GM12878 (cell line): ENCODE results near the gene RNF148. TPM values are rescaled to one million over a fixed set of nuclear protein-coding genes. Genes with fewer than 3 reads are reported as not detected.

Experiments
- ATAC-seq: fragments of 200-7000 bp; cut with Tn5 transposase; 3 replicates; pipeline ENCODE4 v1.9.1; 2020; ENCODE audit warnings: mild to moderate bottlenecking, moderate library complexity
- BruUV-seq: library from RNA; stranded (reverse); fragments of 400-500 nt; replicated peaks from 2 replicates; lab custom pipeline; 2021; lab: Mats Ljungman, UMichigan
- CTCF ChIA-PET: fragments of 300-600 bp; sonication (Branson Sonifier 250); formaldehyde crosslinking; extraction: SDS; loops from one replicate; lab custom pipeline; 2021; ENCODE audit warnings: inconsistent platforms; lab: Yijun Ruan, JAX
- POLR2A ChIA-PET: fragments of 350-600 bp; formaldehyde crosslinking; extraction: SDS; loops from one replicate; lab custom pipeline; 2021; ENCODE audit warnings: inconsistent platforms; lab: Charles Lee
- RAD21 ChIA-PET: fragments of 300-600 bp; sonication (Branson Sonifier 250); formaldehyde crosslinking; loops from one replicate; lab custom pipeline; 2023; ENCODE audit warnings: antibody characterized with exemption; ENCODE audit not compliant: unreplicated experiment; lab: Charles Lee
- SMC1A ChIA-PET: fragments of 300-600 bp; sonication (Branson Sonifier 250); formaldehyde crosslinking; loops from one replicate; lab custom pipeline; 2023; ENCODE audit not compliant: unreplicated experiment, uncharacterized antibody; lab: Charles Lee
- DNase-seq: peaks from one replicate; pipeline ENCODE4 v3.0.0-alpha.2; 2011; ENCODE audit warnings: low read depth, low spot score
- FAIRE-seq: peaks from 3 replicates; lab custom pipeline; 2011; peaks lifted over from hg19 to GRCh38; lab: Jason Lieb, UNC
- H2AFZ ChIP-seq: 2 replicates; pipeline ENCODE4 v1.6.0; 2011; ENCODE audit warnings: low read depth, low read length, control low read depth; ENCODE audit not compliant: control insufficient read depth
- H3K27ac ChIP-seq: 2 replicates; pipeline ENCODE4 v1.5.1; 2011; ENCODE audit warnings: control low read depth; ENCODE audit not compliant: control insufficient read depth, insufficient read depth
- H3K27me3 ChIP-seq, 2 experiments: replicated peaks in 1 of 2; 2 replicates each; pipeline versions ENCODE4 v1.6.0 to v1.6.1; 2011; ENCODE audit warnings: low read length in 1 of 2; ENCODE audit not compliant: control insufficient read depth in 2 of 2, insufficient read depth in 2 of 2
- H3K36me3 ChIP-seq, 2 experiments: 2 replicates each; pipeline ENCODE4 v1.5.1; 2011; ENCODE audit warnings: low read length in 1 of 2; ENCODE audit not compliant: control insufficient read depth in 2 of 2, insufficient read depth in 2 of 2
- H3K4me1 ChIP-seq: 2 replicates; pipeline ENCODE4 v1.6.1; 2011; ENCODE audit warnings: mild to moderate bottlenecking, low read length, moderate library complexity, mixed read lengths; ENCODE audit not compliant: control insufficient read depth, insufficient read depth
- H3K4me2 ChIP-seq: 2 replicates; pipeline ENCODE4 v1.6.0; 2011; ENCODE audit warnings: control low read depth; ENCODE audit not compliant: control insufficient read depth, insufficient read depth
- H3K4me3 ChIP-seq: fragments of 200-600 bp; sonication (generic); 2 replicates; pipeline ENCODE4 v1.5.1; 2016
- H3K79me2 ChIP-seq: 2 replicates; pipeline ENCODE4 v1.6.0; 2011; ENCODE audit warnings: low read length; ENCODE audit not compliant: control insufficient read depth, insufficient read depth
- H3K9ac ChIP-seq: 2 replicates; pipeline ENCODE4 v1.8.0; 2011; ENCODE audit warnings: low read length, control low read depth, mixed read lengths; ENCODE audit not compliant: control insufficient read depth, insufficient read depth
- H3K9me3 ChIP-seq: replicated peaks from 3 replicates; pipeline ENCODE4 v1.5.1; 2011; ENCODE audit warnings: mild to moderate bottlenecking, low read length; ENCODE audit not compliant: control insufficient read depth, insufficient read depth
- H4K20me1 ChIP-seq: 2 replicates; pipeline ENCODE4 v1.6.0; 2011; ENCODE audit not compliant: control insufficient read depth, insufficient read depth
- BRCA1 ChIP-seq: IDR thresholded peaks from 2 replicates; pipeline ENCODE4 v1.6.1; 2011; ENCODE audit warnings: low read depth, low read length, improper control_type of control experiment
- CBX5 ChIP-seq: sonication (generic); IDR thresholded peaks from 2 replicates; pipeline ENCODE4 v1.6.1; 2016; ENCODE audit warnings: low read depth, moderate library complexity, mild to moderate bottlenecking, inconsistent platforms
- CHD2 ChIP-seq: IDR thresholded peaks from 2 replicates; pipeline ENCODE4 v1.6.1; 2011; ENCODE audit warnings: low read depth, low read length, improper control_type of control experiment, borderline replicate concordance
- E4F1 ChIP-seq: fragments of 450-650 bp; IDR thresholded peaks from 2 replicates; pipeline ENCODE4 v1.6.1; 2018; ENCODE audit warnings: borderline replicate concordance, mild to moderate bottlenecking; ENCODE audit not compliant: partially characterized antibody
- IKZF1 ChIP-seq: fragments of 450-650 bp; conservative IDR thresholded peaks from 2 replicates; pipeline ENCODE4 v1.6.1; 2017; ENCODE audit warnings: antibody characterized with exemption, mild to moderate bottlenecking
- JUND ChIP-seq: IDR thresholded peaks from 2 replicates; pipeline ENCODE4 v1.6.1; 2012; ENCODE audit warnings: low read depth, mild to moderate bottlenecking, low read length, improper control_type of control experiment, moderate library complexity
- MLLT1 ChIP-seq: fragments of 450-650 bp; IDR thresholded peaks from 2 replicates; pipeline ENCODE4 v1.6.1; 2016; ENCODE audit warnings: mild to moderate bottlenecking
- NFYA ChIP-seq: IDR thresholded peaks from 2 replicates; pipeline ENCODE4 v1.6.1; 2011; ENCODE audit warnings: low read depth, mild to moderate bottlenecking, low read length, improper control_type of control experiment, borderline replicate concordance
- NR2C1 ChIP-seq: fragments of 450-650 bp; IDR thresholded peaks from 2 replicates; pipeline ENCODE4 v1.6.1; 2017; ENCODE audit warnings: antibody characterized with exemption, mild to moderate bottlenecking, moderate library complexity
- PML ChIP-seq: IDR thresholded peaks from 2 replicates; pipeline ENCODE4 v1.6.1; 2012; ENCODE audit warnings: low read length, inconsistent platforms
- SREBF2 ChIP-seq: IDR thresholded peaks from 2 replicates; pipeline ENCODE4 v1.6.1; 2012; ENCODE audit warnings: mild to moderate bottlenecking, low read length
- TBL1XR1 ChIP-seq: IDR thresholded peaks from 2 replicates; pipeline ENCODE4 v1.6.1; 2012; ENCODE audit warnings: low read depth, low read length, improper control_type of control experiment
- ZBED1 ChIP-seq: IDR thresholded peaks from 2 replicates; pipeline ENCODE4 v1.6.1; 2016; ENCODE audit warnings: borderline replicate concordance
- WGBS: methylation state at CpG from one replicate; pipeline ENCODE4 v1.1.6; 2016; ENCODE audit warnings: low lambda C conversion rate; ENCODE audit not compliant: insufficient replicate concordance, insufficient coverage; ENCODE audit errors: missing lambda C conversion rate; 5-methylcytosine and 5-hydroxymethylcytosine counted together
- in situ Hi-C: fragments of 300-500 bp; cut with MboI; formaldehyde crosslinking; loops from 9 replicates; pipeline ENCODE4 v1.14.3; 2018; ENCODE audit warnings: mixed read lengths
- intact Hi-C: fragments of 100-400 bp; cut with micrococcal nuclease; formaldehyde crosslinking; loops from one replicate; pipeline ENCODE4 v1.14.2; 2022; ENCODE audit not compliant: unreplicated experiment
- polyA plus RNA-seq, 11 experiments: library from polyadenylated mRNA; depleted of rRNA in 4 of 11; unstranded in 6 of 11; stranded (reverse) in 5 of 11; fragments of >200 nt; fragmentation: Nextera tagmentation in 4 of 11; fragmentation: Illumina TruSeq in 1 of 11; extraction: Ambion mirVana in 4 of 11; extraction: Trizol in 1 of 11; gene quantifications; 1 replicate in 1 of 11; 2 replicates in 10 of 11; pipeline versions ENCODE4 v1.2.1 to v1.2.3, GENCODE V29; 2011 to 2016; ENCODE audit warnings: inconsistent platforms in 2 of 11, missing spikeins in 2 of 11, low read depth in 1 of 11
- total RNA-seq, 4 experiments: library from RNA; depleted of rRNA in 3 of 4; stranded (reverse); fragments of >200 nt in 3 of 4; fragmentation: Illumina TruSeq in 1 of 4; extraction: Trizol in 1 of 4; gene quantifications; 2 replicates each; pipeline versions ENCODE4 v1.2.1 to v1.2.3, GENCODE V29; 2013 to 2021
- TF ChIP-seq, protein P1 (sequence below): fragments of 450-650 bp; IDR thresholded peaks from 2 replicates; pipeline ENCODE4 v1.6.1; 2018; ENCODE audit warnings: mild to moderate bottlenecking, low read depth, moderate library complexity; ENCODE audit not compliant: partially characterized antibody
- TF ChIP-seq, protein P2 (sequence below): IDR thresholded peaks from 2 replicates; pipeline ENCODE4 v1.6.1; 2012; ENCODE audit warnings: low read depth, low read length, improper control_type of control experiment
- TF ChIP-seq, protein P3 (sequence below): IDR thresholded peaks from 2 replicates; pipeline ENCODE4 v1.6.1; 2012; ENCODE audit warnings: low read depth, low read length, improper control_type of control experiment

The RNF148 gene
- total and polyA plus RNA-seq, 10 of the 15 experiments (the other 5 are each of a cell fraction or from before 2014, with no cell fraction given) = 0.06 to 0.22 (median 0.17) TPM; not detected in 7

GRCh38 chr7:122673951-122674350 is 28.8 kb downstream of the RNF148 start:
- in situ Hi-C loops (no loop called here), intact Hi-C loops (no loop called here)
- ChIA-PET RAD21 (interaction anchor here (1.3 to 1.8 kb wide), 2 partner anchors 37 to 123 kb away, joined by 3 to 5 read pairs; no protein-coding TSS in a partner anchor), CTCF (interaction anchor here (1.0 to 1.2 kb wide), 2 partner anchors 8 to 30 kb away, joined by 3 read pairs; no protein-coding TSS in a partner anchor), POLR2A (no interaction called here), SMC1A (interaction anchor here (1.4 kb wide), 1 partner anchor 174 kb away, joined by 4 read pairs; no protein-coding TSS in a partner anchor)
- H3K4me1 ChIP-seq = no peaks in the 10 kb centered on the region
- no peaks in the 10 kb centered on the region for H3K36me3 ChIP-seq
- H3K4me2 ChIP-seq = no peak overlapping the region
- 71% methylated on average over 8 of the region's 21 CpGs for WGBS
- no peak overlapping the region for H3K9ac ChIP-seq
- H3K79me2 ChIP-seq = no peaks in the 10 kb centered on the region
- no peak overlapping the region for H2AFZ ChIP-seq
- no peak overlapping the region for H3K27ac ChIP-seq
- ATAC-seq (no peak), DNase-seq (no peak), FAIRE-seq (no peak)
- no peaks in the 10 kb centered on the region for H4K20me1 ChIP-seq
- BruUV-seq = no TSS peak
- no peaks in the 10 kb centered on the region for H3K27me3 ChIP-seq
- TF ChIP-seq E4F1 (no peak), CBX5 (no peak), PML (no peak), JUND (no peak), TBL1XR1 (no peak), NR2C1 (no peak), BRCA1 (no peak), ZBED1 (no peak), CHD2 (no peak), MLLT1 (no peak), NFYA (no peak), IKZF1 (no peak), SREBF2 (no peak)
- TF ChIP-seq, protein P1, sequence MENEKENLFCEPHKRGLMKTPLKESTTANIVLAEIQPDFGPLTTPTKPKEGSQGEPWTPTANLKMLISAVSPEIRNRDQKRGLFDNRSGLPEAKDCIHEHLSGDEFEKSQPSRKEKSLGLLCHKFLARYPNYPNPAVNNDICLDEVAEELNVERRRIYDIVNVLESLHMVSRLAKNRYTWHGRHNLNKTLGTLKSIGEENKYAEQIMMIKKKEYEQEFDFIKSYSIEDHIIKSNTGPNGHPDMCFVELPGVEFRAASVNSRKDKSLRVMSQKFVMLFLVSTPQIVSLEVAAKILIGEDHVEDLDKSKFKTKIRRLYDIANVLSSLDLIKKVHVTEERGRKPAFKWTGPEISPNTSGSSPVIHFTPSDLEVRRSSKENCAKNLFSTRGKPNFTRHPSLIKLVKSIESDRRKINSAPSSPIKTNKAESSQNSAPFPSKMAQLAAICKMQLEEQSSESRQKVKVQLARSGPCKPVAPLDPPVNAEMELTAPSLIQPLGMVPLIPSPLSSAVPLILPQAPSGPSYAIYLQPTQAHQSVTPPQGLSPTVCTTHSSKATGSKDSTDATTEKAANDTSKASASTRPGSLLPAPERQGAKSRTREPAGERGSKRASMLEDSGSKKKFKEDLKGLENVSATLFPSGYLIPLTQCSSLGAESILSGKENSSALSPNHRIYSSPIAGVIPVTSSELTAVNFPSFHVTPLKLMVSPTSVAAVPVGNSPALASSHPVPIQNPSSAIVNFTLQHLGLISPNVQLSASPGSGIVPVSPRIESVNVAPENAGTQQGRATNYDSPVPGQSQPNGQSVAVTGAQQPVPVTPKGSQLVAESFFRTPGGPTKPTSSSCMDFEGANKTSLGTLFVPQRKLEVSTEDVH = no peak
- TF ChIP-seq, protein P2, sequence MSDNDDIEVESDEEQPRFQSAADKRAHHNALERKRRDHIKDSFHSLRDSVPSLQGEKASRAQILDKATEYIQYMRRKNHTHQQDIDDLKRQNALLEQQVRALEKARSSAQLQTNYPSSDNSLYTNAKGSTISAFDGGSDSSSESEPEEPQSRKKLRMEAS = no peak
- TF ChIP-seq, protein P3, sequence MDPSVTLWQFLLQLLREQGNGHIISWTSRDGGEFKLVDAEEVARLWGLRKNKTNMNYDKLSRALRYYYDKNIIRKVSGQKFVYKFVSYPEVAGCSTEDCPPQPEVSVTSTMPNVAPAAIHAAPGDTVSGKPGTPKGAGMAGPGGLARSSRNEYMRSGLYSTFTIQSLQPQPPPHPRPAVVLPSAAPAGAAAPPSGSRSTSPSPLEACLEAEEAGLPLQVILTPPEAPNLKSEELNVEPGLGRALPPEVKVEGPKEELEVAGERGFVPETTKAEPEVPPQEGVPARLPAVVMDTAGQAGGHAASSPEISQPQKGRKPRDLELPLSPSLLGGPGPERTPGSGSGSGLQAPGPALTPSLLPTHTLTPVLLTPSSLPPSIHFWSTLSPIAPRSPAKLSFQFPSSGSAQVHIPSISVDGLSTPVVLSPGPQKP = no peak
- TF ChIP-seq, all 136 proteins: peak for 0
- Histone ChIP-seq H3K4me3 (no peak overlapping the region), H3K9me3 (no peaks in the 10 kb centered on the region)
